ENCODE results near the gene ZCCHC9.
"Not testable (repeated sequence)": the region's sequence is repeated elsewhere in the genome, so short reads cannot be mapped to it uniquely, and the experiment has no call there.

ZCCHC9 gene

GRCh38 chr5:81301271-81302015 is at the start of gene ZCCHC9:
ZCCHC9 (plus strand) TSS chr5:81301587; CDS start chr5:81304758, 3,171 bp downstream.
- peak; percentile 80 to 88 for DNase-seq (ENCODE audit: extremely low read depth in 1 of 2, low read depth in 1 of 2)

GRCh38 chr5:81251922-81252321 is 49.5 kb upstream of the ZCCHC9 start:
- DNase-seq (ENCODE audit: extremely low read depth in 1 of 2, low read depth in 1 of 2), result no peak

GRCh38 chr5:81252904-81253303 is 48.5 kb upstream of the ZCCHC9 start:
- no peak for DNase-seq (ENCODE audit: extremely low read depth in 1 of 2, low read depth in 1 of 2)

GRCh38 chr5:81253875-81254274 is 47.5 kb upstream of the ZCCHC9 start:
- no peak for DNase-seq (ENCODE audit: extremely low read depth in 1 of 2, low read depth in 1 of 2)

GRCh38 chr5:81254886-81255559 is 46.4 kb upstream of the ZCCHC9 start:
- DNase-seq (ENCODE audit: extremely low read depth in 1 of 2, low read depth in 1 of 2), result no peak

- DNase-seq (ENCODE audit: extremely low read depth in 1 of 2, low read depth in 1 of 2), result no peak
Measured at GRCh38 chr5:81256766-81257165, 44.6 kb upstream of the ZCCHC9 start.

GRCh38 chr5:81262796-81263195 is 38.6 kb upstream of the ZCCHC9 start:
- not testable (repeated sequence) for DNase-seq (ENCODE audit: extremely low read depth in 1 of 2, low read depth in 1 of 2)

- no peak for DNase-seq (ENCODE audit: extremely low read depth in 1 of 2, low read depth in 1 of 2)
Measured at GRCh38 chr5:81265101-81265500, 36.3 kb upstream of the ZCCHC9 start.

GRCh38 chr5:81268521-81269196 is 32.7 kb upstream of the ZCCHC9 start:
- DNase-seq (ENCODE audit: extremely low read depth in 1 of 2, low read depth in 1 of 2), result no peak

- DNase-seq (ENCODE audit: extremely low read depth in 1 of 2, low read depth in 1 of 2), result no peak
Measured at GRCh38 chr5:81269751-81270393, 31.5 kb upstream of the ZCCHC9 start.

GRCh38 chr5:81270394-81271027 is 30.9 kb upstream of the ZCCHC9 start:
- DNase-seq (ENCODE audit: extremely low read depth in 1 of 2, low read depth in 1 of 2), result not testable (repeated sequence)

- DNase-seq (ENCODE audit: extremely low read depth in 1 of 2, low read depth in 1 of 2), result no peak
Measured at GRCh38 chr5:81283976-81284375, 17.4 kb upstream of the ZCCHC9 start.

- DNase-seq (ENCODE audit: extremely low read depth in 1 of 2, low read depth in 1 of 2), result no peak
Measured at GRCh38 chr5:81286059-81286617, 15.2 kb upstream of the ZCCHC9 start.

- DNase-seq (ENCODE audit: extremely low read depth in 1 of 2, low read depth in 1 of 2), result no peak
Measured at GRCh38 chr5:81288021-81288433, 13.4 kb upstream of the ZCCHC9 start.

GRCh38 chr5:81290146-81290545 is 11.2 kb upstream of the ZCCHC9 start:
- DNase-seq (ENCODE audit: extremely low read depth in 1 of 2, low read depth in 1 of 2), result no peak

GRCh38 chr5:81292130-81292529 is 9.3 kb upstream of the ZCCHC9 start:
- no peak for DNase-seq (ENCODE audit: extremely low read depth in 1 of 2, low read depth in 1 of 2)

- not testable (repeated sequence) for DNase-seq (ENCODE audit: extremely low read depth in 1 of 2, low read depth in 1 of 2)
Measured at GRCh38 chr5:81294021-81294420, 7.4 kb upstream of the ZCCHC9 start.

GRCh38 chr5:81297531-81297930 is 3.9 kb upstream of the ZCCHC9 start:
- no peak for DNase-seq (ENCODE audit: extremely low read depth in 1 of 2, low read depth in 1 of 2)

- DNase-seq (ENCODE audit: extremely low read depth in 1 of 2, low read depth in 1 of 2), result no peak
Measured at GRCh38 chr5:81300921-81301270, 491 bp upstream of the ZCCHC9 start.

GRCh38 chr5:81302596-81302995 is 1.2 kb downstream of the ZCCHC9 start:
- no peak for DNase-seq (ENCODE audit: extremely low read depth in 1 of 2, low read depth in 1 of 2)

GRCh38 chr5:81303563-81303962 is 2.2 kb downstream of the ZCCHC9 start:
- DNase-seq (ENCODE audit: extremely low read depth in 1 of 2, low read depth in 1 of 2), result no peak

Data from activated CD8-positive, alpha-beta memory T cell treated with anti-CD3 and anti-CD28 coated beads for 1 hour (primary cell).